HG03439 (cell line): ENCODE data around the gene INHBC.
"Not testable (repeated sequence)": the region's sequence is repeated elsewhere in the genome, so short reads cannot be mapped to it uniquely, and the experiment has no call there.

Source experiments
- ATAC-seq: cut with Tn5 transposase; IDR thresholded peaks from one replicate; pipeline ENCODE4 v1.9.1; 2021; ENCODE audit warnings: mild to moderate bottlenecking, moderate library complexity; ENCODE audit not compliant: unreplicated experiment

Gene INHBC

GRCh38 chr12:57434517-57435223 lies at the start of gene INHBC:
TSS of gene INHBC (plus strand) at chr12:57434784. CDS start at chr12:57434887, 103 bp downstream.
- ATAC-seq: no peak

- ATAC-seq: no peak
These were observed 49.0 kb upstream of the INHBC start for GRCh38 chr12:57385586-57385985.

- no peak for ATAC-seq
These were observed 48.3 kb upstream of the INHBC start for GRCh38 chr12:57386187-57386720.

GRCh38 chr12:57388425-57388824 lies 46.2 kb upstream of the INHBC start:
- ATAC-seq: no peak

GRCh38 chr12:57389033-57389432 lies 45.6 kb upstream of the INHBC start:
- no peak for ATAC-seq

GRCh38 chr12:57390174-57390573 lies 44.4 kb upstream of the INHBC start:
- ATAC-seq: no peak

- no peak for ATAC-seq
These were observed 39.5 kb upstream of the INHBC start for GRCh38 chr12:57395121-57395520.

- no peak for ATAC-seq
These were observed 37.1 kb upstream of the INHBC start for GRCh38 chr12:57397441-57397840.

GRCh38 chr12:57399718-57400463 lies 34.7 kb upstream of the INHBC start:
- ATAC-seq: not testable (repeated sequence)

GRCh38 chr12:57401165-57401564 lies 33.4 kb upstream of the INHBC start:
- no peak for ATAC-seq

- ATAC-seq: not testable (repeated sequence)
These were observed 32.4 kb upstream of the INHBC start for GRCh38 chr12:57402156-57402555.

- no peak for ATAC-seq
These were observed 29.5 kb upstream of the INHBC start for GRCh38 chr12:57404966-57405640.

- no peak for ATAC-seq
These were observed 24.1 kb upstream of the INHBC start for GRCh38 chr12:57410534-57410933.

GRCh38 chr12:57414160-57414559 lies 20.4 kb upstream of the INHBC start:
- ATAC-seq: not testable (repeated sequence)

GRCh38 chr12:57415088-57415487 lies 19.5 kb upstream of the INHBC start:
- ATAC-seq: no peak

GRCh38 chr12:57416039-57416996 lies 18.3 kb upstream of the INHBC start:
- no peak for ATAC-seq

GRCh38 chr12:57418255-57418654 lies 16.3 kb upstream of the INHBC start:
- ATAC-seq: no peak

GRCh38 chr12:57419495-57419894 lies 15.1 kb upstream of the INHBC start:
- no peak for ATAC-seq

- ATAC-seq: no peak
These were observed 14.1 kb upstream of the INHBC start for GRCh38 chr12:57420482-57420881.

GRCh38 chr12:57426948-57427347 lies 7.6 kb upstream of the INHBC start:
- not testable (repeated sequence) for ATAC-seq
